HepG2 (cell line): ENCODE results near the gene TLN1. TPM values are rescaled to one million over a fixed set of nuclear protein-coding genes. Genes with fewer than 3 reads are reported as not detected.

Experiments used
- ATAC-seq: fragments of 200-7000 bp; cut with Tn5 transposase; 3 replicates; pipeline ENCODE4 v1.9.1; 2020; ENCODE audit warnings: mild to moderate bottlenecking, moderate library complexity
- BruUV-seq: library from RNA; stranded (reverse); fragments of 400-500 nt; replicated peaks from 2 replicates; lab custom pipeline; 2021; lab: Mats Ljungman, UMichigan
- CTCF ChIA-PET: fragments of 300-600 bp; formaldehyde crosslinking; extraction: SDS; loops from one replicate; lab custom pipeline; 2021; ENCODE audit warnings: low total read pairs, inconsistent platforms, low intra/inter-chr PET ratio; lab: Yijun Ruan, JAX
- POLR2A ChIA-PET: fragments of 350-600 bp; sonication (Branson Sonifier 250); formaldehyde crosslinking; loops from one replicate; lab custom pipeline; 2020; ENCODE audit warnings: antibody characterized with exemption, inconsistent platforms; lab: Yijun Ruan, JAX
- DNase-seq: peaks from one replicate; pipeline ENCODE4 v3.0.0-alpha.2; 2015; ENCODE audit warnings: low spot score
- FAIRE-seq: peaks from 3 replicates; lab custom pipeline; 2011; peaks lifted over from hg19 to GRCh38; lab: Jason Lieb, UNC
- H2AFZ ChIP-seq: one replicate; pipeline ENCODE4 v1.6.1; 2011; ENCODE audit warnings: low read length, inconsistent platforms
- H3K27ac ChIP-seq: fragments of 300-600 bp; 3 replicates; pipeline ENCODE4 v1.8.0; 2011; ENCODE audit warnings: mixed run types, mild to moderate bottlenecking, mixed read lengths, low read length, inconsistent platforms; ENCODE audit not compliant: insufficient read depth; ENCODE audit errors: extremely low read length
- H3K27me3 ChIP-seq, 2 experiments: fragments of 200-600 bp in 1 of 2; 2 replicates in 1 of 2; 3 replicates in 1 of 2; pipeline versions ENCODE4 v1.6.0 to v1.8.0; 2011; ENCODE audit warnings: low read length in 2 of 2, mild to moderate bottlenecking in 2 of 2, moderate library complexity in 2 of 2, inconsistent platforms in 1 of 2; ENCODE audit not compliant: insufficient read depth in 2 of 2, control insufficient read depth in 1 of 2
- H3K36me3 ChIP-seq, 2 experiments: fragments of 200-600 bp in 1 of 2; replicated peaks in 1 of 2; 2 replicates in 1 of 2; 3 replicates in 1 of 2; pipeline versions ENCODE4 v1.5.1 to v1.8.0; 2011; ENCODE audit warnings: low read length in 2 of 2, inconsistent platforms in 1 of 2; ENCODE audit not compliant: insufficient read depth in 2 of 2, control insufficient read depth in 1 of 2
- H3K4me1 ChIP-seq: 2 replicates; pipeline ENCODE4 v1.5.1; 2012; ENCODE audit warnings: low read length, inconsistent platforms; ENCODE audit not compliant: insufficient read depth
- H3K4me2 ChIP-seq: 2 replicates; pipeline ENCODE4 v1.6.0; 2011; ENCODE audit warnings: low read depth, low read length, inconsistent platforms
- H3K4me3 ChIP-seq, 3 experiments: fragments of 200-600 bp in 1 of 3; sonication (generic), shearing (Covaris generic) in 1 of 3; replicated peaks in 1 of 3; 2 replicates each; pipeline ENCODE4 v1.5.1; 2011 to 2016; ENCODE audit warnings: low read length in 3 of 3, inconsistent platforms in 2 of 3, low read depth in 2 of 3, mild to moderate bottlenecking in 2 of 3, control low read depth in 1 of 3, mixed read lengths in 1 of 3; ENCODE audit not compliant: insufficient read depth in 1 of 3
- H3K79me2 ChIP-seq: one replicate; pipeline ENCODE4 v1.6.1; 2011; ENCODE audit warnings: low read length, inconsistent platforms; ENCODE audit not compliant: insufficient read depth
- H3K9ac ChIP-seq: 2 replicates; pipeline ENCODE4 v1.6.0; 2011; ENCODE audit warnings: mild to moderate bottlenecking, low read depth, low read length, inconsistent platforms; ENCODE audit not compliant: insufficient read depth
- H3K9me3 ChIP-seq: 2 replicates; pipeline ENCODE4 v1.5.1; 2012; ENCODE audit warnings: mild to moderate bottlenecking, low read length
- H4K20me1 ChIP-seq: 2 replicates; pipeline ENCODE4 v1.6.0; 2011; ENCODE audit warnings: inconsistent platforms, mild to moderate bottlenecking, low read length, moderate library complexity; ENCODE audit not compliant: insufficient read depth
- ATF4 ChIP-seq, 2 experiments: fragments of 450-650 bp in 1 of 2; sonication (generic) in 1 of 2; formaldehyde crosslinking; IDR thresholded peaks; 2 replicates each; pipeline versions ENCODE4 v1.5.0 to v1.8.0; 2020 to 2022; ENCODE audit warnings: mild to moderate bottlenecking in 1 of 2, missing genetic modification reagents in 1 of 2
- CEBPB ChIP-seq: IDR thresholded peaks from 2 replicates; pipeline ENCODE4 v1.6.1; 2011; ENCODE audit warnings: low read depth, low read length, improper control_type of control experiment, borderline replicate concordance
- DNMT1 ChIP-seq: sonication (generic); formaldehyde crosslinking; IDR thresholded peaks from 2 replicates; pipeline ENCODE4 v1.5.1; 2020; ENCODE audit warnings: mild to moderate bottlenecking, missing genetic modification reagents
- FOSL2 ChIP-seq: sonication (generic); formaldehyde crosslinking; IDR thresholded peaks from 2 replicates; pipeline ENCODE4 v1.4.0; 2020; ENCODE audit warnings: missing genetic modification reagents
- FOXA1 ChIP-seq, 2 experiments: fragments of 450-650 bp in 1 of 2; sonication (generic) in 1 of 2; formaldehyde crosslinking in 1 of 2; IDR thresholded peaks; 2 replicates each; pipeline versions ENCODE4 v1.4.0 to v1.6.1; 2016 to 2020; ENCODE audit warnings: missing genetic modification reagents in 1 of 2
- FOXK2 ChIP-seq: fragments of 450-650 bp; IDR thresholded peaks from 2 replicates; pipeline ENCODE4 v1.6.1; 2016
- FOXM1 ChIP-seq: sonication (generic); formaldehyde crosslinking; IDR thresholded peaks from 2 replicates; pipeline ENCODE4 v1.5.0; 2020; ENCODE audit warnings: missing genetic modification reagents
- HDAC2 ChIP-seq: sonication (generic); formaldehyde crosslinking; IDR thresholded peaks from 2 replicates; pipeline ENCODE4 v1.4.0; 2020; ENCODE audit warnings: missing genetic modification reagents
- HMG20A ChIP-seq: IDR thresholded peaks from 2 replicates; pipeline ENCODE4 v1.6.1; 2016; ENCODE audit warnings: borderline replicate concordance
- MEIS1 ChIP-seq: sonication (generic); formaldehyde crosslinking; IDR thresholded peaks from 2 replicates; pipeline ENCODE4 v1.9.0; 2021; ENCODE audit warnings: mild to moderate bottlenecking, missing genetic modification reagents, moderate library complexity, borderline replicate concordance
- MXI1 ChIP-seq: IDR thresholded peaks from 3 replicates; pipeline ENCODE4 v1.6.1; 2012; ENCODE audit warnings: low read depth, low read length, inconsistent platforms, borderline replicate concordance
- PAXIP1 ChIP-seq: sonication (generic); formaldehyde crosslinking; conservative IDR thresholded peaks from 2 replicates; pipeline ENCODE4 v1.4.0; 2020; ENCODE audit warnings: mild to moderate bottlenecking, missing genetic modification reagents, moderate library complexity
- SAP130 ChIP-seq: IDR thresholded peaks from 2 replicates; pipeline ENCODE4 v1.6.1; 2016; ENCODE audit warnings: low read depth
- TBX3 ChIP-seq: fragments of 450-650 bp; IDR thresholded peaks from 2 replicates; pipeline ENCODE4 v1.6.1; 2017; ENCODE audit warnings: antibody characterized with exemption, mild to moderate bottlenecking, inconsistent platforms, borderline replicate concordance
- TGIF2 ChIP-seq: IDR thresholded peaks from 2 replicates; pipeline ENCODE4 v1.6.1; 2016; ENCODE audit warnings: control low read depth, missing compliant biosample characterization
- ZBTB14 ChIP-seq: sonication (generic); formaldehyde crosslinking; IDR thresholded peaks from 2 replicates; pipeline ENCODE4 v1.4.0; 2020; ENCODE audit warnings: missing genetic modification reagents
- ZBTB38 ChIP-seq: sonication (generic); formaldehyde crosslinking; IDR thresholded peaks from 2 replicates; pipeline ENCODE4 v1.5.1; 2020; ENCODE audit warnings: mild to moderate bottlenecking, missing genetic modification reagents
- ZBTB42 ChIP-seq: sonication (generic); formaldehyde crosslinking; IDR thresholded peaks from 2 replicates; pipeline ENCODE4 v1.5.0; 2020; ENCODE audit warnings: mild to moderate bottlenecking, missing genetic modification reagents
- ZMYM3 ChIP-seq: sonication (generic); formaldehyde crosslinking; IDR thresholded peaks from 2 replicates; pipeline ENCODE4 v1.5.1; 2020; ENCODE audit warnings: mild to moderate bottlenecking, missing genetic modification reagents
- ZNF12 ChIP-seq: sonication (generic); formaldehyde crosslinking; IDR thresholded peaks from 2 replicates; pipeline ENCODE4 v1.5.0; 2020; ENCODE audit warnings: missing genetic modification reagents
- ZNF331 ChIP-seq: sonication (generic); formaldehyde crosslinking; IDR thresholded peaks from 2 replicates; pipeline ENCODE4 v1.4.0; 2020; ENCODE audit warnings: missing genetic modification reagents
- WGBS: methylation state at CpG from one replicate; pipeline ENCODE4 v1.1.6; 2017; ENCODE audit warnings: low lambda C conversion rate; 5-methylcytosine and 5-hydroxymethylcytosine counted together
- in situ Hi-C: cut with HindIII; loops from 2 replicates; pipeline ENCODE4 v1.10.0; 2017; ENCODE audit warnings: low pct_unique_long_range_greater_than_20kb; ENCODE audit not compliant: extremely low pct_ligation_motif_present
- intact Hi-C: fragments of 100-400 bp; cut with micrococcal nuclease; formaldehyde crosslinking; loops from one replicate; pipeline ENCODE4 v1.10.0; 2022; ENCODE audit not compliant: unreplicated experiment
- polyA plus RNA-seq, 8 experiments: library from polyadenylated mRNA; depleted of rRNA in 3 of 8; stranded (reverse) in 7 of 8; unstranded in 1 of 8; fragments of >200 nt; fragmentation: Illumina TruSeq in 4 of 8; extraction: Trizol in 4 of 8; gene quantifications; 2 replicates each; pipeline versions ENCODE4 v1.2.1 to v1.2.3, GENCODE V29; 2011 to 2016; ENCODE audit warnings: low read depth in 4 of 8, missing spikeins in 1 of 8, mixed read lengths in 1 of 8; ENCODE audit not compliant: insufficient read depth in 1 of 8
- total RNA-seq, 5 experiments: library from RNA; depleted of rRNA; stranded (reverse); fragments of >200 nt; fragmentation: Illumina TruSeq; extraction: Trizol; gene quantifications; 2 replicates each; pipeline ENCODE4 v1.2.3, GENCODE V29; 2016; ENCODE audit warnings: low read depth in 1 of 5

TLN1 gene
- total and polyA plus RNA-seq, 2 of the 13 experiments (the other 11 are each of a cell fraction or from before 2014, with no cell fraction given), result 35.2 to 51.8 TPM

GRCh38 chr9:35771943-35772342 lies 39.9 kb upstream of the TLN1 start (continued):
- TF ChIP-seq HMG20A (CRISPR knock-in tag) (peak; percentile 32; the same call in 1 of the 2 replicates), ZMYM3 (CRISPR knock-in tag) (no peak), ZNF12 (no peak), ZNF331 (CRISPR knock-in tag) (no peak), ATF4 (CRISPR knock-in tag; IDR thresholded peaks at IDR 0.05) (peak in 1 of 2 experiments; percentile 37; a peak in 1 of 4 replicates), TGIF2 (peak; percentile 98), MXI1 (peak; percentile 88; the same call in 1 of the 3 replicates), ZBTB14 (no peak), TBX3 (0 out of 2 replicates have a peak, but pooled peaks have one; percentile 50), ZBTB42 (CRISPR knock-in tag) (no peak), FOSL2 (CRISPR knock-in tag) (peak; percentile 56), CEBPB (peak; percentile 93), SAP130 (peak; percentile 80)
- TF ChIP-seq, all 625 proteins: peak for 13

- Histone ChIP-seq H3K79me2 (peaks cover 7% of the 10 kb centered on the region), H3K27me3 (no peaks in the 10 kb centered on the region), H2AFZ (no peak overlapping the region), H3K9me3 (no peaks in the 10 kb centered on the region), H3K4me2 (peak overlapping the region; percentile 32; the same call in 1 of the 2 replicates), H3K27ac (peak overlapping the region; percentile 21), H3K9ac (no peak overlapping the region), H3K4me1 (peaks cover 50% of the 10 kb centered on the region), H3K36me3 (no peaks in the 10 kb centered on the region), H4K20me1 (no peaks in the 10 kb centered on the region), H3K4me3 (no peak overlapping the region)
- in situ Hi-C loops, result no loop called here
- CTCF ChIA-PET, result no interaction called here
- DNase-seq (peak; percentile 64), ATAC-seq (peak; percentile 35; the same call in 2 of the 3 replicates), FAIRE-seq (peak; percentile 73)
- 14% methylated on average over 1 of the region's 1 CpG for whole genome bisulfite sequencing
- no TSS peak for BruUV-seq
- intact Hi-C loops, result no loop called here
- POLR2A ChIA-PET, result interaction anchor here (0.7 to 2.3 kb wide), 6 partner anchors 12 to 43 kb away, joined by 3 to 7 read pairs (median 4); partner anchors contain the start of genes CREB3, GBA2, HINT2 and RGP1
- TF ChIP-seq MEIS1 (CRISPR knock-in tag) (no peak), PAXIP1 (CRISPR knock-in tag) (0 out of 2 replicates have a peak, but pooled peaks have one; percentile 16), FOXK2 (no peak), DNMT1 (CRISPR knock-in tag) (no peak), HDAC2 (0 out of 2 replicates have a peak, but pooled peaks have one; percentile 3), ZBTB38 (CRISPR knock-in tag) (no peak), FOXA1 (IDR thresholded peaks at IDR 0.05) (no peak), FOXA1 (CRISPR knock-in tag; IDR thresholded peaks at IDR 0.05) (peak; percentile 54; the same call in 1 of the 2 replicates), FOXM1 (CRISPR knock-in tag) (no peak)
Measured at GRCh38 chr9:35771534-35771933, 39.5 kb upstream of the TLN1 start.
